Panc1 (cell line): Measurements from ENCODE around the gene NAPA.

Source experiments
- POLR2AphosphoS5 ChIP-seq: IDR thresholded peaks from 2 replicates; pipeline ENCODE4 v1.6.1; 2012; ENCODE audit warnings: mild to moderate bottlenecking, low read depth, low read length, moderate library complexity
- TCF7L2 ChIP-seq: IDR thresholded peaks from 2 replicates; pipeline ENCODE4 v1.6.1; 2011; ENCODE audit warnings: mild to moderate bottlenecking, low read depth, low read length, inconsistent platforms
- TF ChIP-seq, protein P1 (sequence below): fragments of 450-650 bp; IDR thresholded peaks from 2 replicates; pipeline ENCODE4 v1.5.1; 2017; ENCODE audit warnings: mild to moderate bottlenecking

DNA sequence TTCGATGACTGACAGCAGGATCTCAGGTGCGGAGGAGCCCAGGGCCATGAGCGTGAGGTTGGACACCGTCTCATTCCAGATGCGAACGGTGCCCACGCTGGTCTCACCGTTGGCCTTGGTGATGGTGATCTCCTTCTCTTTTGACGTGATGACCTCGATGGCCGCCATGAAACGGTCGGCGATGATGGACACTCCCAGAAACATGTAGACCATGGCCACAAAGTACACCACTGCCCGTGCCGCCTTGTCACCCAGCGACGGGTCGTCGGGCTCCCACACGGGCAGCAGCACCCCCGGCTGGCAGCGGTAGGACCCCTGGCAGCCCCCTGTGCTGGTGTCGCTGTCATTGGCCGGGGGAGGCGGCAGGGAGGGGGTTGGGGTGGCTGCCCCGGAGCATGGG, 48.9 kb downstream of the NAPA start:
- TF ChIP-seq, protein P1, sequence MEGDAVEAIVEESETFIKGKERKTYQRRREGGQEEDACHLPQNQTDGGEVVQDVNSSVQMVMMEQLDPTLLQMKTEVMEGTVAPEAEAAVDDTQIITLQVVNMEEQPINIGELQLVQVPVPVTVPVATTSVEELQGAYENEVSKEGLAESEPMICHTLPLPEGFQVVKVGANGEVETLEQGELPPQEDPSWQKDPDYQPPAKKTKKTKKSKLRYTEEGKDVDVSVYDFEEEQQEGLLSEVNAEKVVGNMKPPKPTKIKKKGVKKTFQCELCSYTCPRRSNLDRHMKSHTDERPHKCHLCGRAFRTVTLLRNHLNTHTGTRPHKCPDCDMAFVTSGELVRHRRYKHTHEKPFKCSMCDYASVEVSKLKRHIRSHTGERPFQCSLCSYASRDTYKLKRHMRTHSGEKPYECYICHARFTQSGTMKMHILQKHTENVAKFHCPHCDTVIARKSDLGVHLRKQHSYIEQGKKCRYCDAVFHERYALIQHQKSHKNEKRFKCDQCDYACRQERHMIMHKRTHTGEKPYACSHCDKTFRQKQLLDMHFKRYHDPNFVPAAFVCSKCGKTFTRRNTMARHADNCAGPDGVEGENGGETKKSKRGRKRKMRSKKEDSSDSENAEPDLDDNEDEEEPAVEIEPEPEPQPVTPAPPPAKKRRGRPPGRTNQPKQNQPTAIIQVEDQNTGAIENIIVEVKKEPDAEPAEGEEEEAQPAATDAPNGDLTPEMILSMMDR: no peak
- TF ChIP-seq POLR2AphosphoS5 (no peak), TCF7L2 (no peak)
